HG02885 (cell line): ENCODE data around the gene FOXE3.
"Not testable (repeated sequence)": the region's sequence is repeated elsewhere in the genome, so short reads cannot be mapped to it uniquely, and the experiment has no call there.

Experiments
- ATAC-seq: cut with Tn5 transposase; IDR thresholded peaks from one replicate; pipeline ENCODE4 v1.9.1; 2021; ENCODE audit warnings: mild to moderate bottlenecking; ENCODE audit not compliant: unreplicated experiment, poor library complexity

Gene FOXE3

GRCh38 chr1:47444562-47445465 lies 28.7 kb downstream of the FOXE3 start:
- ATAC-seq, result no peak

GRCh38 chr1:47445823-47446550 lies 29.9 kb downstream of the FOXE3 start:
- no peak for ATAC-seq

DNA sequence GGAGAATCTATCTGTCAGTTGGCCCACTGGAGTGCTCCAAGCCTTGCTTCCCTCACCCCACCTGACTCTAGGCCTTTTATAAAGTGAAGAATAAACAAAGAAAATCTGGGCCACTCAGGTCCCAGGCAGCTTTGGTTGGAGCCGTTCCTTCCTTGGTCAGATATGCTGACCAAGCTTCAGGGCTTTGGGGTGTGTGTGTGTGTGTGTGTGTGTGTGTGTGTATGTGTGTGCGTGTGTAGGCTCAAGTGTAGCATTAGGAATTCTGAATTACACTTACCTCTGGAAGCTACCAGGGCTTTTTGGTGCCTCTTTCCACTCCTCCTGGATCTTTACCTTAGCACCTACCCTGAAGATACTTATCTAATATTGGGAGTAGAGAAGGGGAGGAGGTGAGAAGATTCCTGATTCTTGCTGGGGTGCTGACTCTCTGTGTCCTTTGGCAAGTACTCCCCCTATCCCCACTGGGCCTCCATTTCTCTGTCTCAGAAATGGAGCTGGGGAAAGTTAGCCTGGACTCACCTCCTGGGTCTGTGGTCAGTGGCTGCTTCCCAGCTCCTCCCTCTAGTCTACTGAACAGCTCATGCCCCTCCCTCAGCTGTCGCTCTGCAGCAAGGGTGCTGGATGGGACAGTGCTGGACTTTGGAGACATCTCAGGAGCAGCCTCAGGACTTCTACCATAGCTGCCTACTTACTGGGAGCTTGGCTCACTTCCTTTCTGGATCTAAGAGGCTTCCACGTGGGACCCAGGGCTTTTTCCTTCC lies 32.6 kb downstream of the FOXE3 start:
- ATAC-seq, result no peak

DNA sequence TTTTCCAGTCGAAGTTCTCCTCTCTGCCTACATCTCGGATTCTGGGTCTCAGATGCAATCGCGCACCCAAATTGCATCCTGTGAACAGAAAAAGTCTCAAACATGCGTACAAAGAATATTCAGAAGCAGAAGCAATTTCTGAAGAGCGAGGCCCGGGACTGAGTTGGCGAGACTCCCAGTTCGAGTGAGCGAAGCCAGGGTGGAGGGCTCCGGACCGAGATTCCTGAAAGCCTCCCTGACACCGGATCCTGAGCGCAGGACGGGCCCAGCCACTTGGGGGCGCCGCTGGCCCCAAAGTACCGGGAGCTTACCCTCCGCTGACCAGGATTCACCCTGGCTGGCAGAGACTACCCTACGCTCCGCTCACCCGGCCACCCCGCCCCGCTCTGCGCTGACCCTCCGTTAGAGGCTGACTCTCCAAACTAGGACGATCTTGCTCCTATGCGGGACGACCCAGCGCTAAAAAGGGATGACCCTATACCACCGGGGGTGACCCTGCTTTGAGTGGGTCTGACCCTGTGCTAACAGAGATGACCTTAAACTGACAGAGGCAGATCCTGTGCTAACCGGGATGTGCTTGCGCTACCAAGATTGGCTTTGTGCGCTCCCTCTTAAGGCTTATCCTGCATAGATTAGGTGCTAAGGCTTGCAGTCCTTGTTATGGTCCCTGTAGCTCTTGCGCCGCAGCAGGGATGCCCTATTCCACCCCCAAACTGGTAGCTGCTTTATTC lies 33.9 kb downstream of the FOXE3 start:
- ATAC-seq, result no peak

- ATAC-seq, result no peak
Observed at GRCh38 chr1:47450606-47451005, 34.5 kb downstream of the FOXE3 start.

GRCh38 chr1:47452426-47452825 lies 36.3 kb downstream of the FOXE3 start:
- ATAC-seq, result no peak

GRCh38 chr1:47453910-47454309 lies 37.8 kb downstream of the FOXE3 start:
- ATAC-seq, result not testable (repeated sequence)

- ATAC-seq, result no peak
Observed at GRCh38 chr1:47456250-47456649, 40.2 kb downstream of the FOXE3 start.

DNA sequence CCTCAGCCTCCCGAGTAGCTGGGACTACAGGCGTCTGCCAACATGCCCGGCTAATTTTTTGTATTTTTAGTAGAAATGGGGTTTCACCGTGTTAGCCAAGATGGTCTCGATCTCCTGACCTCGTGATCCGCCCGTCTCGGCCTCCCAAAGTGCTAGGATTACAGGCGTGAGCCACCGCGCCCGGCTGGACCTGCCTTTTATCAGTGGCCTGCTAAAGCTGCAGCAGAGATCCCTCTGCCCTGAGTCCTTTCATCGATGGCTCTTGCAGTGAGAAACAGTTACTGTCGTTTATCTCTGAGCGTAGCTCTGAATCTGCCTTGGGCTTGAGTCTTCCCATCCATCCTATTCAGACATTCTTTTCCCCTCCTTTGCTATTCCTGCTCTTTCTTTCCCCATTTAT lies 41.5 kb downstream of the FOXE3 start:
- ATAC-seq, result not testable (repeated sequence)

DNA sequence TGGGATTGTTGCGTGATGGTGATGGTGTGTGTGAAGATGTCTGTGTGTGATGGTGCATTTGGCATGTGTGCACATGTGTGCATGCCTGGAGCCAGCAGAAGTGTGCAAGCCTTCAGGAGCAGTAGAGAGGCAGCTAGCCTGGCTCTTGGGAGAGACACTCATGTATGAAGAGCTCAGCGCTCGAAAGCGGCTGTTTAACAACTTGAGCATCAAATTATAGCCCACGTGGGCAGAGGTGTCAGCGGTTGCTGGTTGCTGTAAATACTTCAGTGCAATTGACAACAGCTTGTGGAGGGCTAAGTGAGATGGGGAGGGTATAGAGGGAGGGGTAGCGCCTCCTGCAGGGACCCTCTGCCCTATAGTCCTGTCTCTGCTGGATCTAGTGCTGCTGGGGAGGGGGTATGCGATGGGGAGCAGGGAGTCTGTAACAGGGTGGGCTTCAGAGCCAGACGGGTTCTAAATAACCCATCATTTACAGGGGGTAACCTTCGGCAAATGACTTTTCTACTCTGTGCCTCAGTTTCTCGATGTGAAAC lies 43.2 kb downstream of the FOXE3 start:
- ATAC-seq, result no peak

- no peak for ATAC-seq
Observed at GRCh38 chr1:47460040-47460439, 44.0 kb downstream of the FOXE3 start.

- ATAC-seq, result no peak
Observed at GRCh38 chr1:47460456-47460855, 44.4 kb downstream of the FOXE3 start.

DNA sequence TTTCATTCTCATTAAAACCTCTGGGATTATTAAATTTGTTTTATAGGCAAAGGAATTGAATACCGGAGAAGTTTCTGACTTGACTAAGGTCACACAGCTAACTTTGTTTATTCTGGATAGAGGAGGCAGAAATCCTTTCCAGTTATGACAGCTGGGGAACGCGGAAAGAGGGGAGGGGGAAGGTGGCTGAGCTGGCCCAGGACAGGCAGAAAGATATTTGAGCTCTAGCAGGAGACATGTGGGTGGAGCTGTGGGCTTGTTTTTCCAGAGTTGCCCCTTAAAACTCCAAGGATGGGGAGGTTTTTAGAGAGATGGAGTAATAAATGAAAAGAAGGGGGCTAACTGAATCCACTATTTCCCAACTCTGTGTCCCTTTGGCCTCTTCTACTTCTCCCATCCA lies 49.5 kb downstream of the FOXE3 start:
- no peak for ATAC-seq
